HCT116 (cell line): ENCODE results near the gene CYP2C8. TPM values are rescaled to one million over a fixed set of nuclear protein-coding genes. Genes with fewer than 3 reads are reported as not detected.

ENCODE experiments used
- ATAC-seq: fragments of 200-7000 bp; cut with Tn5 transposase; 2 replicates; pipeline ENCODE4 v1.9.1; 2020; ENCODE audit warnings: mild to moderate bottlenecking, moderate library complexity
- BruUV-seq: library from RNA; stranded (reverse); fragments of 400-500 nt; replicated peaks from 2 replicates; lab custom pipeline; 2021; lab: Mats Ljungman, UMichigan
- CTCF ChIA-PET: fragments of 300-600 bp; sonication (Branson Sonifier 250); formaldehyde crosslinking; loops from one replicate; lab custom pipeline; 2021; ENCODE audit warnings: antibody characterized with exemption; lab: Charles Lee
- POLR2A ChIA-PET: fragments of 300-600, 350-600 bp; sonication (Branson Sonifier 250); formaldehyde crosslinking; loops from one replicate; lab custom pipeline; 2021; ENCODE audit warnings: antibody characterized with exemption; lab: Charles Lee
- RAD21 ChIA-PET, 2 experiments: fragments of 300-600 bp; sonication (Branson Sonifier 250); formaldehyde crosslinking; loops; one replicate each; lab custom pipeline; 2023; ENCODE audit warnings: low total read pairs in 2 of 2; ENCODE audit not compliant: uncharacterized antibody in 2 of 2, unreplicated experiment in 2 of 2, low non-redundant PET in 1 of 2; lab: Charles Lee
- DNase-seq: peaks from one replicate; pipeline ENCODE4 v3.0.0-alpha.2; 2010; ENCODE audit warnings: low read depth, low spot score
- H2AFZ ChIP-seq: fragments of 200-600 bp; shearing (Covaris generic), sonication (generic); 2 replicates; pipeline ENCODE4 v1.6.1; 2017; ENCODE audit warnings: low read depth, mixed run types, mixed read lengths, antibody characterized with exemption, low read length; ENCODE audit not compliant: poor library complexity, severe bottlenecking
- H3K27ac ChIP-seq: 2 replicates; pipeline ENCODE4 v1.5.1; 2012; ENCODE audit warnings: low read depth, low read length
- H3K27me3 ChIP-seq: fragments of 200-600 bp; sonication (generic); 2 replicates; pipeline ENCODE4 v1.6.1; 2016; ENCODE audit warnings: mixed run types, low read length, mixed read lengths; ENCODE audit not compliant: insufficient read depth
- H3K36me3 ChIP-seq, 2 experiments: fragments of 200-500 bp in 1 of 2; fragments of 200-600 bp in 1 of 2; sonication (Bioruptor generic) in 1 of 2; sonication (generic) in 1 of 2; 2 replicates each; pipeline versions ENCODE4 v1.5.1 to v1.6.1; 2014 to 2016; ENCODE audit warnings: low read length in 2 of 2, inconsistent platforms in 1 of 2, mixed read lengths in 1 of 2, mixed run types in 1 of 2; ENCODE audit not compliant: insufficient read depth in 2 of 2, control insufficient read depth in 1 of 2
- H3K4me1 ChIP-seq, 2 experiments: fragments of 200-600 bp in 1 of 2; sonication (generic) in 1 of 2; 2 replicates each; pipeline versions ENCODE4 v1.5.1 to v1.6.1; 2012 to 2017; ENCODE audit warnings: low read length in 2 of 2, inconsistent platforms in 1 of 2, mild to moderate bottlenecking in 1 of 2, mixed read lengths in 1 of 2, mixed run types in 1 of 2, moderate library complexity in 1 of 2; ENCODE audit not compliant: insufficient read depth in 2 of 2, control insufficient read depth in 1 of 2
- H3K4me2 ChIP-seq: fragments of 200-600 bp; sonication (generic); 2 replicates; pipeline ENCODE4 v1.6.1; 2017; ENCODE audit warnings: mixed run types, low read length, mixed read lengths
- H3K4me3 ChIP-seq, 2 experiments: fragments of 200-600 bp in 1 of 2; sonication (generic) in 1 of 2; replicated peaks in 1 of 2; 2 replicates each; pipeline ENCODE4 v1.5.1; 2011 to 2016; ENCODE audit warnings: low read length in 2 of 2, control low read depth in 1 of 2, low read depth in 1 of 2, mild to moderate bottlenecking in 1 of 2, mixed read lengths in 1 of 2, mixed run types in 1 of 2
- H3K79me2 ChIP-seq: fragments of 200-600 bp; sonication (generic); 2 replicates; pipeline ENCODE4 v1.6.1; 2017; ENCODE audit warnings: mild to moderate bottlenecking, mixed run types, low read length, moderate library complexity, mixed read lengths; ENCODE audit not compliant: insufficient read depth
- H3K9ac ChIP-seq: fragments of 200-600 bp; sonication (generic); 2 replicates; pipeline ENCODE4 v1.6.1; 2016; ENCODE audit warnings: low read length, mixed read lengths
- H3K9me2 ChIP-seq: fragments of 200-600 bp; sonication (generic), shearing (Covaris generic); 2 replicates; pipeline ENCODE4 v1.6.1; 2017; ENCODE audit warnings: mixed run types, mild to moderate bottlenecking, moderate library complexity; ENCODE audit not compliant: insufficient read depth
- H3K9me3 ChIP-seq, 2 experiments: fragments of 200-500 bp in 1 of 2; fragments of 200-600 bp in 1 of 2; sonication (Bioruptor generic) in 1 of 2; sonication (generic) in 1 of 2; 2 replicates each; pipeline ENCODE4 v1.6.1; 2014 to 2017; ENCODE audit warnings: low read length in 2 of 2, mixed read lengths in 2 of 2, inconsistent platforms in 1 of 2, low read depth in 1 of 2, mild to moderate bottlenecking in 1 of 2, mixed run types in 1 of 2, moderate library complexity in 1 of 2; ENCODE audit not compliant: control insufficient read depth in 1 of 2, insufficient read depth in 1 of 2
- H4K20me1 ChIP-seq: fragments of 200-600 bp; sonication (generic), shearing (Covaris generic); 2 replicates; pipeline ENCODE4 v1.6.1; 2017; ENCODE audit warnings: mixed run types, mild to moderate bottlenecking, moderate library complexity; ENCODE audit not compliant: insufficient read depth
- ATF3 ChIP-seq: IDR thresholded peaks from 2 replicates; pipeline ENCODE4 v1.6.1; 2012
- CBX3 ChIP-seq: IDR thresholded peaks from 2 replicates; pipeline ENCODE4 v1.6.1; 2012; ENCODE audit warnings: low read depth
- CEBPB ChIP-seq: IDR thresholded peaks from 2 replicates; pipeline ENCODE4 v1.6.1; 2012; ENCODE audit warnings: low read depth
- CTCF ChIP-seq, 3 experiments: fragments of 200-600 bp in 1 of 3; sonication (generic) in 1 of 3; IDR thresholded peaks in 2 of 3; conservative IDR thresholded peaks in 1 of 3; 2 replicates each; pipeline ENCODE4 v1.5.1; 2012 to 2017; ENCODE audit warnings: low read depth in 2 of 3, low read length in 2 of 3, antibody characterized with exemption in 1 of 3, borderline replicate concordance in 1 of 3, control low read depth in 1 of 3, mild to moderate bottlenecking in 1 of 3, mixed read lengths in 1 of 3, mixed run types in 1 of 3, moderate library complexity in 1 of 3; ENCODE audit not compliant: insufficient read depth in 1 of 3
- EGR1 ChIP-seq: IDR thresholded peaks from 2 replicates; pipeline ENCODE4 v1.6.1; 2012; ENCODE audit warnings: low read depth
- ELF1 ChIP-seq: IDR thresholded peaks from 2 replicates; pipeline ENCODE4 v1.6.1; 2012; ENCODE audit warnings: low read depth, borderline replicate concordance
- EZH2 ChIP-seq: fragments of 200-600 bp; sonication (generic); IDR thresholded peaks from 2 replicates; pipeline ENCODE4 v1.6.1; 2017; ENCODE audit warnings: antibody characterized with exemption, mixed run types
- EZH2phosphoT487 ChIP-seq: fragments of 200-600 bp; IDR thresholded peaks from 2 replicates; pipeline ENCODE4 v1.6.1; 2018; ENCODE audit warnings: antibody characterized with exemption, borderline replicate concordance
- FOSL1 ChIP-seq: IDR thresholded peaks from 2 replicates; pipeline ENCODE4 v1.6.1; 2012; ENCODE audit warnings: low read depth
- JUND ChIP-seq: IDR thresholded peaks from 2 replicates; pipeline ENCODE4 v1.6.1; 2012
- MAX ChIP-seq: IDR thresholded peaks from 2 replicates; pipeline ENCODE4 v1.6.1; 2012
- POLR2A ChIP-seq: IDR thresholded peaks from 2 replicates; pipeline ENCODE4 v1.7.0; 2011; ENCODE audit warnings: borderline replicate concordance; ENCODE audit not compliant: insufficient read depth, insufficient read length; ENCODE audit errors: extremely low read depth
- RAD21 ChIP-seq: IDR thresholded peaks from 2 replicates; pipeline ENCODE4 v1.6.1; 2012; ENCODE audit warnings: low read depth, mild to moderate bottlenecking
- ZBTB33 ChIP-seq: IDR thresholded peaks from 2 replicates; pipeline ENCODE4 v1.6.1; 2011; ENCODE audit warnings: mild to moderate bottlenecking, low read length, moderate library complexity; ENCODE audit not compliant: insufficient replicate concordance; ENCODE audit errors: extremely low read depth
- ZFX ChIP-seq: fragments of 450-650 bp; IDR thresholded peaks from 2 replicates; pipeline ENCODE4 v1.6.1; 2017
- intact Hi-C: fragments of 100-400 bp; cut with micrococcal nuclease; formaldehyde crosslinking; loops from 2 replicates; pipeline ENCODE4 v1.10.0; 2022
- total RNA-seq: library from RNA; stranded (reverse); gene quantifications from one replicate; pipeline ENCODE4 v1.2.1, GENCODE V29; 2021; ENCODE audit not compliant: unreplicated experiment

CYP2C8 gene
- total RNA-seq, 1 experiment from 2014 or later = 0.47 TPM

- H3K9me2 ChIP-seq = no peaks in the 10 kb centered on the region
- H3K79me2 ChIP-seq = no peaks in the 10 kb centered on the region
- no peak for DNase-seq
- H3K9ac ChIP-seq = no peak overlapping the region
- 0 out of 4 replicates have a peak, but pooled peaks cover 0 to 3% of the 10 kb centered on the region in 2 experiments for H3K9me3 ChIP-seq
- H3K4me1 ChIP-seq = no peaks in the 10 kb centered on the region
- H3K36me3 ChIP-seq = no peaks in the 10 kb centered on the region
- no TSS peak for BruUV-seq
- no peak for TF ChIP-seq FOSL1
- no peak for TF ChIP-seq EZH2
- no peak for TF ChIP-seq ATF3
- no peak for TF ChIP-seq ELF1
- intact Hi-C loops = no loop called here
- H3K4me3 ChIP-seq = no peak overlapping the region
- ChIA-PET RAD21 (no interaction called here), CTCF (no interaction called here), POLR2A (no interaction called here)
- H4K20me1 ChIP-seq = no peaks in the 10 kb centered on the region
- no peak overlapping the region for H3K27ac ChIP-seq
- H3K4me2 ChIP-seq = no peak overlapping the region
- no peak overlapping the region for H2AFZ ChIP-seq
- H3K27me3 ChIP-seq = no peaks in the 10 kb centered on the region
- no peak for ATAC-seq
Measured at GRCh38 chr10:95049919-95050318, 19.4 kb downstream of the CYP2C8 start.

- H3K36me3 ChIP-seq = no peaks in the 10 kb centered on the region
- DNase-seq = no peak
- no peaks in the 10 kb centered on the region for H4K20me1 ChIP-seq
- ChIA-PET CTCF (no interaction called here), POLR2A (no interaction called here), RAD21 (no interaction called here)
- H3K9me2 ChIP-seq = no peaks in the 10 kb centered on the region
- intact Hi-C loops = no loop called here
- H2AFZ ChIP-seq = no peak overlapping the region
- H3K9me3 ChIP-seq = 0 out of 4 replicates have a peak, but pooled peaks cover 0 to 3% of the 10 kb centered on the region in 2 experiments
- no peaks in the 10 kb centered on the region for H3K79me2 ChIP-seq
- H3K27ac ChIP-seq = no peak overlapping the region
- no peak overlapping the region for H3K9ac ChIP-seq
- no peaks in the 10 kb centered on the region for H3K27me3 ChIP-seq
- TF ChIP-seq ELF1 (no peak), JUND (no peak), CEBPB (no peak), MAX (no peak), ATF3 (no peak), CTCF (IDR thresholded peaks at IDR 0.05 in 2 of 3, conservative IDR thresholded peaks at IDR 0.05 in 1 of 3; ENCODE audit: borderline replicate concordance in 1 of 3, insufficient read depth in 1 of 3, low read depth in 2 of 3, low read length in 2 of 3) (no peak), CBX3 (no peak), EZH2phosphoT487 (no peak), EGR1 (no peak), EZH2 (no peak), FOSL1 (no peak), RAD21 (no peak), ZFX (no peak), POLR2A (no peak), ZBTB33 (no peak)
- no peaks in the 10 kb centered on the region for H3K4me1 ChIP-seq
- no TSS peak for BruUV-seq
- H3K4me2 ChIP-seq = no peak overlapping the region
- no peak overlapping the region for H3K4me3 ChIP-seq
- no peak for ATAC-seq
Measured at GRCh38 chr10:95048206-95048605, 21.1 kb downstream of the CYP2C8 start.
